HUES6 (cell line): Measurements from ENCODE around the gene B4GALT7.
"Not testable (repeated sequence)": the region's sequence is repeated elsewhere in the genome, so short reads cannot be mapped to it uniquely, and the experiment has no call there.

Experiments used
- H3K27ac ChIP-seq: 2 replicates; pipeline ENCODE4 v1.7.0; 2013; ENCODE audit warnings: low read depth, mild to moderate bottlenecking, low read length, inconsistent platforms
- H3K27me3 ChIP-seq: 2 replicates; pipeline ENCODE4 v1.6.1; 2013; ENCODE audit warnings: low read length; ENCODE audit not compliant: control insufficient read depth, insufficient read depth
- H3K36me3 ChIP-seq: 2 replicates; pipeline ENCODE4 v1.6.1; 2013; ENCODE audit warnings: low read length; ENCODE audit not compliant: control insufficient read depth, insufficient read depth
- H3K4me1 ChIP-seq: 2 replicates; pipeline ENCODE4 v1.6.1; 2013; ENCODE audit warnings: low read length; ENCODE audit not compliant: control insufficient read depth, insufficient read depth
- H3K4me3 ChIP-seq: 2 replicates; pipeline ENCODE4 v1.5.1; 2013; ENCODE audit warnings: low read depth, low read length
- H3K9ac ChIP-seq: one replicate; pipeline ENCODE4 v1.6.1; 2013; ENCODE audit warnings: mild to moderate bottlenecking, low read length
- H3K9me3 ChIP-seq: 2 replicates; pipeline ENCODE4 v1.6.1; 2013; ENCODE audit warnings: low read depth, low read length; ENCODE audit not compliant: control insufficient read depth, insufficient read depth

Gene B4GALT7

GRCh38 chr5:177610131-177610769, 10.3 kb downstream of the B4GALT7 start:
- peaks cover 11% of the 10 kb centered on the region for H3K36me3 ChIP-seq
- no peaks in the 10 kb centered on the region for H3K9me3 ChIP-seq
- no peak overlapping the region for H3K9ac ChIP-seq
- no peak overlapping the region for H3K4me3 ChIP-seq
- H3K4me1 ChIP-seq, result peaks cover 15% of the 10 kb centered on the region
- H3K27ac ChIP-seq, result no peak overlapping the region
- H3K27me3 ChIP-seq, result no peaks in the 10 kb centered on the region

- Histone ChIP-seq H3K27ac (no peak overlapping the region), H3K36me3 (peaks cover 11% of the 10 kb centered on the region), H3K9me3 (no peaks in the 10 kb centered on the region), H3K4me3 (no peak overlapping the region), H3K9ac (no peak overlapping the region), H3K27me3 (no peaks in the 10 kb centered on the region), H3K4me1 (peaks cover 15% of the 10 kb centered on the region)
These were observed 11.0 kb downstream of the B4GALT7 start for GRCh38 chr5:177610770-177611445.

- no peaks in the 10 kb centered on the region for H3K9me3 ChIP-seq
- H3K27ac ChIP-seq, result no peak overlapping the region
- H3K9ac ChIP-seq, result no peak overlapping the region
- H3K36me3 ChIP-seq, result peaks cover 10% of the 10 kb centered on the region
- no peaks in the 10 kb centered on the region for H3K27me3 ChIP-seq
- H3K4me1 ChIP-seq, result peaks cover 15% of the 10 kb centered on the region
- no peak overlapping the region for H3K4me3 ChIP-seq
These were observed 11.7 kb downstream of the B4GALT7 start for GRCh38 chr5:177611446-177612214.

- H3K27me3 ChIP-seq, result no peaks in the 10 kb centered on the region
- peaks cover 10% of the 10 kb centered on the region for H3K4me1 ChIP-seq
- peaks cover 10% of the 10 kb centered on the region for H3K36me3 ChIP-seq
- no peak overlapping the region for H3K27ac ChIP-seq
- H3K9ac ChIP-seq, result no peak overlapping the region
- no peaks in the 10 kb centered on the region for H3K9me3 ChIP-seq
- H3K4me3 ChIP-seq, result no peak overlapping the region
These were observed 12.3 kb downstream of the B4GALT7 start for GRCh38 chr5:177612215-177612673.

- Histone ChIP-seq H3K9me3 (no peaks in the 10 kb centered on the region), H3K4me3 (no peak overlapping the region), H3K9ac (no peak overlapping the region), H3K27me3 (no peaks in the 10 kb centered on the region), H3K36me3 (peaks cover 24% of the 10 kb centered on the region), H3K4me1 (no peaks in the 10 kb centered on the region), H3K27ac (no peak overlapping the region)
These were observed 20.6 kb downstream of the B4GALT7 start for GRCh38 chr5:177620560-177620959.

- not testable (repeated sequence) for H3K27me3 ChIP-seq
These were observed 24.2 kb downstream of the B4GALT7 start for GRCh38 chr5:177624172-177624571.

GRCh38 chr5:177630186-177630585, 30.3 kb downstream of the B4GALT7 start:
- H3K9ac ChIP-seq, H3K4me3 ChIP-seq, H3K4me1 ChIP-seq, H3K27ac ChIP-seq, H3K36me3 ChIP-seq, H3K27me3 ChIP-seq, H3K9me3 ChIP-seq: not testable (repeated sequence)

More at GRCh38 chr5:177624172-177624571, 24.2 kb downstream of the B4GALT7 start:
- not testable (repeated sequence) for H3K4me3 ChIP-seq, H3K9ac ChIP-seq, H3K4me1 ChIP-seq, H3K9me3 ChIP-seq, H3K27ac ChIP-seq, H3K36me3 ChIP-seq

- not testable (repeated sequence) for H3K27ac ChIP-seq, H3K9ac ChIP-seq, H3K36me3 ChIP-seq, H3K4me3 ChIP-seq, H3K27me3 ChIP-seq, H3K4me1 ChIP-seq
- H3K9me3 ChIP-seq, result peaks cover 15% of the 10 kb centered on the region
These were observed 35.0 kb downstream of the B4GALT7 start for GRCh38 chr5:177634912-177635311.

GRCh38 chr5:177645462-177645861, 45.5 kb downstream of the B4GALT7 start:
- not testable (repeated sequence) for H3K4me1 ChIP-seq, H3K27me3 ChIP-seq, H3K9ac ChIP-seq, H3K36me3 ChIP-seq, H3K27ac ChIP-seq, H3K9me3 ChIP-seq, H3K4me3 ChIP-seq

GRCh38 chr5:177651235-177651634, 51.3 kb downstream of the B4GALT7 start:
- H3K4me3 ChIP-seq, H3K27ac ChIP-seq, H3K9ac ChIP-seq, H3K36me3 ChIP-seq, H3K27me3 ChIP-seq, H3K4me1 ChIP-seq, H3K9me3 ChIP-seq: not testable (repeated sequence)

- H3K27me3 ChIP-seq, H3K36me3 ChIP-seq, H3K4me3 ChIP-seq, H3K27ac ChIP-seq, H3K9ac ChIP-seq, H3K9me3 ChIP-seq, H3K4me1 ChIP-seq: not testable (repeated sequence)
These were observed 57.9 kb downstream of the B4GALT7 start for GRCh38 chr5:177657846-177658245.
